Kidney (tissue), 14 donors: ENCODE data around the gene CDH12. TPM values are rescaled to one million over a fixed set of nuclear protein-coding genes. Genes with fewer than 3 reads are reported as not detected.

Source experiments
- DNase-seq, 5 donors: peaks; one replicate each; pipeline ENCODE4 v3.0.0-alpha.2; 2013 to 2020
- FAIRE-seq: peaks from 2 replicates; lab custom pipeline; 2012; peaks lifted over from hg19 to GRCh38; lab: Jason Lieb, UNC
- H3K27ac ChIP-seq, 2 donors: one replicate each; pipeline ENCODE4 v1.7.0; 2013; ENCODE audit warnings: low read depth in 2 of 2, low read length in 2 of 2, inconsistent platforms in 1 of 2
- H3K27me3 ChIP-seq: one replicate; pipeline ENCODE4 v1.7.1; 2013; ENCODE audit warnings: low read length, inconsistent platforms; ENCODE audit not compliant: control insufficient read depth, insufficient read depth
- H3K36me3 ChIP-seq, 3 donors: one replicate each; pipeline versions ENCODE4 v1.7.0 to v1.7.1; 2013; ENCODE audit warnings: low read length in 3 of 3, control low read depth in 1 of 3, inconsistent platforms in 1 of 3; ENCODE audit not compliant: insufficient read depth in 3 of 3, control insufficient read depth in 2 of 3
- H3K4me1 ChIP-seq, 3 donors: one replicate each; pipeline versions ENCODE4 v1.7.0 to v1.7.1; 2013; ENCODE audit warnings: low read length in 3 of 3, inconsistent platforms in 1 of 3, low read depth in 1 of 3; ENCODE audit not compliant: control insufficient read depth in 2 of 3, insufficient read depth in 2 of 3
- H3K4me3 ChIP-seq, 3 donors: one replicate each; pipeline versions ENCODE4 v1.7.0 to v1.8.1; 2013; ENCODE audit warnings: low read length in 3 of 3, control low read depth in 1 of 3, inconsistent platforms in 1 of 3
- H3K9ac ChIP-seq, 3 donors: one replicate each; pipeline versions ENCODE4 v1.7.0 to v1.7.1; 2013; ENCODE audit warnings: low read length in 3 of 3, control low read depth in 1 of 3, inconsistent platforms in 1 of 3
- H3K9me3 ChIP-seq, 3 donors: one replicate each; pipeline versions ENCODE4 v1.7.0 to v1.7.1; 2013; ENCODE audit warnings: low read length in 3 of 3, control low read depth in 1 of 3, inconsistent platforms in 1 of 3; ENCODE audit not compliant: control insufficient read depth in 2 of 3, insufficient read depth in 1 of 3
- CTCF ChIP-seq: IDR thresholded peaks from 3 replicates; pipeline ENCODE4 v1.5.1; 2012; ENCODE audit warnings: mild to moderate bottlenecking, moderate library complexity, borderline replicate concordance; ENCODE audit not compliant: insufficient read depth; ENCODE audit errors: extremely low read depth
- intact Hi-C: fragments of 100-400 bp; cut with DNase I; formaldehyde crosslinking; loops from one replicate; pipeline ENCODE4 v1.11.1; 2022
- polyA plus RNA-seq: library from polyadenylated mRNA; stranded (reverse); fragments of 350-450 nt; fragmentation: Illumina TruSeq; extraction: RNeasy Lipid Tissue Mini Kit (QIAGEN cat#74804); gene quantifications from one replicate; pipeline ENCODE4 v1.2.3, GENCODE V29; 2014; ENCODE audit warnings: low read depth, low replicate concordance; ENCODE audit not compliant: insufficient read depth
- total RNA-seq: library from RNA; stranded (reverse); fragmentation: NEBNext Ultra II Directional; extraction: Animal tissue kit (Norgen Biotek cat#: 25700); gene quantifications from one replicate; pipeline ENCODE4 v1.2.1, GENCODE V29; 2021
- donor health status: control.
- donor health status: control.
- donor health status: control.
- donor health status: control.
- donor health status: control.
- donor health status: DM: yes; HTN: yes; CAD: no.
- donor health status: Normal renal cell carcinoma (clear cell type).

Gene CDH12
- total and polyA plus RNA-seq, 2 donors from 2014 or later: 0.17 TPM; not detected in 1

DNA sequence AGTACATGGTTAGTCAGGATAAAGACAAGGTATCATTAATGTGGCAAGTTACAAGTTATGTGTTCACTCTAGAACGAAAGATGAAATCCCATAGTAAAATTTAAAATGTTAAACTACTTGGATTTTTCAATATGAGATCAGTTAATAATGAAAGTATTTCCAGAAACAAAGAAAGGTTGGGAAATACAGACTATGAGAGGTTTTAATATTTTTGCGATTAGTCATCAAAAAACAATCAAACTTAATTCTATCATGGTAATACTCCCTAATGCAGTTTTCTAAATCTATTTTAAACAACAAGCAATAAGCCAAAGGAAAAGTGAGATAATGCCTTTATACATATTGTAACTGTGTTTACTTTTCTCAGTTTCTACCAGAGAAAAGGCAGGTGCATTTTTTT, 10.6 kb downstream of the CDH12 start:
- intact Hi-C loops: no loop called here
- no peaks in the 10 kb centered on the region for H3K27me3 ChIP-seq
- no peak for FAIRE-seq
- no peak overlapping the region for H3K9ac ChIP-seq
- DNase-seq: no peak
- H3K9me3 ChIP-seq: no peaks in the 10 kb centered on the region
- no peak overlapping the region for H3K4me3 ChIP-seq
- no peaks in the 10 kb centered on the region for H3K36me3 ChIP-seq
- H3K27ac ChIP-seq: no peak overlapping the region
- no peak for TF ChIP-seq CTCF
- no peaks in the 10 kb centered on the region for H3K4me1 ChIP-seq

GRCh38 chr5:22837803-22838202, 15.3 kb downstream of the CDH12 start:
- no peak for DNase-seq
- H3K27me3 ChIP-seq: no peaks in the 10 kb centered on the region
- no peak for TF ChIP-seq CTCF
- no peak overlapping the region for H3K27ac ChIP-seq
- H3K9me3 ChIP-seq: no peaks in the 10 kb centered on the region
- no peaks in the 10 kb centered on the region for H3K4me1 ChIP-seq
- intact Hi-C loops: no loop called here
- H3K9ac ChIP-seq: no peak overlapping the region
- H3K36me3 ChIP-seq: no peaks in the 10 kb centered on the region
- H3K4me3 ChIP-seq: no peak overlapping the region
- no peak for FAIRE-seq

- H3K4me3 ChIP-seq: no peak overlapping the region
- DNase-seq (no peak), FAIRE-seq (no peak)
- no peak for TF ChIP-seq CTCF
- intact Hi-C loops: no loop called here
- H3K27ac ChIP-seq: no peak overlapping the region
- no peaks in the 10 kb centered on the region for H3K36me3 ChIP-seq
- no peaks in the 10 kb centered on the region for H3K4me1 ChIP-seq
- no peak overlapping the region for H3K9ac ChIP-seq
- no peaks in the 10 kb centered on the region for H3K9me3 ChIP-seq
- H3K27me3 ChIP-seq: no peaks in the 10 kb centered on the region
Observed at GRCh38 chr5:22835686-22836085, 17.5 kb downstream of the CDH12 start.

DNA sequence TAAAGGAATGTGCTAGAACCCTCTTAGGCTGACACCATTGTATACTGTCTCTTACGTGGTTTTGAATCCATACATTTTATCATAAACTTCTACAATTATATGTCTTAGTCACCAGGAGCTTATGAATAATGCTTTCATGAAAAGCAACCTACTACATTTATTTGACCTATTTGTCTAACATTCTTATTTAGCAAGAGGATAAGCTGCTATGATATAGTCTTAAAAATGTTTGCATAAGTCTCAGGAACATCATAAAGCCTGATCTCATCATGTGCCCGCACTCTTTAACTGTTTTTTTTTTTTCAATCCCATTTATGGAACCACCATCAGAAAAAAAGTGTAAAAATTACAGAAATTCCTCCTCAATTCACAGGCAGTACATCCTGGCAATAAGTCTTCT, 59.7 kb downstream of the CDH12 start:
- no peaks in the 10 kb centered on the region for H3K9me3 ChIP-seq
- no peaks in the 10 kb centered on the region for H3K27me3 ChIP-seq
- H3K27ac ChIP-seq: no peak overlapping the region
- no peak overlapping the region for H3K9ac ChIP-seq
- H3K4me3 ChIP-seq: no peak overlapping the region
- intact Hi-C loops: no loop called here
- no peaks in the 10 kb centered on the region for H3K4me1 ChIP-seq
- no peak for FAIRE-seq
- no peak for TF ChIP-seq CTCF
- no peak for DNase-seq
- no peaks in the 10 kb centered on the region for H3K36me3 ChIP-seq
